DOHH2 (cell line): Measurements from ENCODE around the gene NXPH2.

Experiments
- H3F3A ChIP-seq: fragments of 200-600 bp; sonication (generic), shearing (Covaris generic); 2 replicates; pipeline ENCODE4 v1.6.0; 2016; ENCODE audit warnings: antibody characterized with exemption, mild to moderate bottlenecking; ENCODE audit not compliant: control insufficient read depth, insufficient read depth
- H3K27ac ChIP-seq: fragments of 200-600 bp; sonication (generic); 2 replicates; pipeline ENCODE4 v1.5.1; 2014; ENCODE audit warnings: low read depth, mild to moderate bottlenecking, low read length, moderate library complexity
- H3K27me3 ChIP-seq: fragments of 200-600 bp; sonication (generic); 2 replicates; pipeline ENCODE4 v1.6.1; 2014; ENCODE audit warnings: mild to moderate bottlenecking, low read length, mixed read lengths; ENCODE audit not compliant: control insufficient read depth
- H3K36me3 ChIP-seq: fragments of 200-600 bp; sonication (generic); 2 replicates; pipeline ENCODE4 v1.6.1; 2014; ENCODE audit warnings: mild to moderate bottlenecking, low read length, moderate library complexity, mixed read lengths; ENCODE audit not compliant: control insufficient read depth
- H3K4me1 ChIP-seq: fragments of 200-600 bp; sonication (generic); 2 replicates; pipeline ENCODE4 v1.6.1; 2014; ENCODE audit warnings: mild to moderate bottlenecking, low read length, mixed read lengths; ENCODE audit not compliant: control insufficient read depth
- H3K4me2 ChIP-seq: fragments of 200-600 bp; sonication (generic); 2 replicates; pipeline ENCODE4 v1.6.0; 2014; ENCODE audit warnings: mild to moderate bottlenecking, low read length, moderate library complexity
- H3K4me3 ChIP-seq: fragments of 200-600 bp; sonication (generic); 2 replicates; pipeline ENCODE4 v1.5.1; 2014; ENCODE audit warnings: mild to moderate bottlenecking, low read length, mixed read lengths
- H3K79me2 ChIP-seq: fragments of 200-600 bp; sonication (generic); 2 replicates; pipeline ENCODE4 v1.6.1; 2014; ENCODE audit warnings: mild to moderate bottlenecking, low read length, mixed read lengths; ENCODE audit not compliant: control insufficient read depth
- H3K9me2 ChIP-seq: fragments of 200-600 bp; sonication (generic); replicated peaks from 2 replicates; pipeline ENCODE4 v1.6.1; 2014; ENCODE audit warnings: mild to moderate bottlenecking, low read length, mixed read lengths; ENCODE audit not compliant: control insufficient read depth
- H3K9me3 ChIP-seq: fragments of 200-600 bp; sonication (generic); 2 replicates; pipeline ENCODE4 v1.6.1; 2014; ENCODE audit warnings: antibody characterized with exemption, low read length, mixed read lengths; ENCODE audit not compliant: control insufficient read depth, insufficient read depth
- H4K20me1 ChIP-seq: fragments of 200-600 bp; sonication (generic); 2 replicates; pipeline ENCODE4 v1.6.0; 2014; ENCODE audit warnings: low read depth, mild to moderate bottlenecking, antibody characterized with exemption, low read length, moderate library complexity; ENCODE audit not compliant: control insufficient read depth, insufficient read depth
- CTCF ChIP-seq: fragments of 200-600 bp; sonication (generic); IDR thresholded peaks from one replicate; pipeline ENCODE4 v1.5.1; 2014; ENCODE audit warnings: antibody characterized with exemption, mild to moderate bottlenecking, low read depth, low read length; ENCODE audit not compliant: poor library complexity, severe bottlenecking
- EZH2phosphoT487 ChIP-seq: fragments of 200-600 bp; sonication (generic); IDR thresholded peaks from 2 replicates; pipeline ENCODE4 v1.6.1; 2017; ENCODE audit warnings: borderline replicate concordance, mild to moderate bottlenecking, antibody characterized with exemption, low read length, moderate library complexity, mixed read lengths

Gene NXPH2

GRCh38 chr2:138637686-138638085 lies 142.5 kb downstream of the NXPH2 start:
- no peaks in the 10 kb centered on the region for H3K79me2 ChIP-seq

GRCh38 chr2:138637061-138637460 lies 143.1 kb downstream of the NXPH2 start:
- H4K20me1 ChIP-seq: no peaks in the 10 kb centered on the region
- TF ChIP-seq EZH2phosphoT487 (no peak), CTCF (no peak)

More at GRCh38 chr2:138637686-138638085, 142.5 kb downstream of the NXPH2 start:
- Histone ChIP-seq H3K36me3 (no peaks in the 10 kb centered on the region), H4K20me1 (no peaks in the 10 kb centered on the region), H3K4me3 (no peak overlapping the region), H3K9me3 (no peaks in the 10 kb centered on the region), H3F3A (no peaks in the 10 kb centered on the region), H3K4me1 (no peaks in the 10 kb centered on the region), H3K27ac (no peak overlapping the region), H3K9me2 (no peaks in the 10 kb centered on the region), H3K4me2 (no peak overlapping the region), H3K27me3 (no peaks in the 10 kb centered on the region)
- no peak for TF ChIP-seq CTCF
- no peak for TF ChIP-seq EZH2phosphoT487

GRCh38 chr2:138633049-138633448 lies 147.1 kb downstream of the NXPH2 start:
- Histone ChIP-seq H3K27me3 (no peaks in the 10 kb centered on the region), H3F3A (no peaks in the 10 kb centered on the region), H3K27ac (no peak overlapping the region), H3K9me2 (no peaks in the 10 kb centered on the region), H3K9me3 (no peaks in the 10 kb centered on the region), H3K4me2 (no peak overlapping the region), H3K4me1 (no peaks in the 10 kb centered on the region), H3K79me2 (no peaks in the 10 kb centered on the region), H3K36me3 (no peaks in the 10 kb centered on the region), H4K20me1 (no peaks in the 10 kb centered on the region), H3K4me3 (no peak overlapping the region)
- TF ChIP-seq EZH2phosphoT487 (no peak), CTCF (no peak)

More at GRCh38 chr2:138637061-138637460, 143.1 kb downstream of the NXPH2 start:
- Histone ChIP-seq H3K27me3 (no peaks in the 10 kb centered on the region), H3K4me2 (no peak overlapping the region), H3K9me3 (no peaks in the 10 kb centered on the region), H3K79me2 (no peaks in the 10 kb centered on the region), H3K4me1 (no peaks in the 10 kb centered on the region), H3K36me3 (no peaks in the 10 kb centered on the region), H3K4me3 (no peak overlapping the region), H3F3A (no peaks in the 10 kb centered on the region), H3K9me2 (no peaks in the 10 kb centered on the region), H3K27ac (no peak overlapping the region)
